SU-DHL-6 (cell line): ENCODE data around the gene CECR2.

ENCODE experiments used
- H2AFZ ChIP-seq: fragments of 200-600 bp; sonication (generic); 2 replicates; pipeline ENCODE4 v1.6.1; 2014; ENCODE audit warnings: low read depth, mild to moderate bottlenecking, moderate library complexity, mixed read lengths, antibody characterized with exemption, low read length; ENCODE audit not compliant: severe bottlenecking
- H3F3A ChIP-seq: fragments of 200-600 bp; shearing (Covaris generic); 2 replicates; pipeline ENCODE4 v1.6.0; 2016; ENCODE audit warnings: antibody characterized with exemption, mild to moderate bottlenecking; ENCODE audit not compliant: insufficient read depth
- H3K27ac ChIP-seq: fragments of 200-600 bp; sonication (generic); 2 replicates; pipeline ENCODE4 v1.5.1; 2016; ENCODE audit warnings: low read depth, mild to moderate bottlenecking, low read length, moderate library complexity, mixed read lengths
- H3K27me3 ChIP-seq: fragments of 200-600 bp; sonication (generic), shearing (Covaris generic); 2 replicates; pipeline ENCODE4 v1.6.0; 2014; ENCODE audit warnings: mild to moderate bottlenecking, low read length
- H3K36me3 ChIP-seq: fragments of 200-600 bp; sonication (generic); 2 replicates; pipeline ENCODE4 v1.6.1; 2014; ENCODE audit warnings: mild to moderate bottlenecking, low read length, mixed read lengths
- H3K4me2 ChIP-seq: fragments of 300-600, 200-600 bp; shearing (Covaris generic), sonication (generic); 2 replicates; pipeline ENCODE4 v1.6.0; 2014; ENCODE audit warnings: low read length, low read depth, mild to moderate bottlenecking; ENCODE audit not compliant: poor library complexity, severe bottlenecking
- H3K4me3 ChIP-seq: fragments of 200-600 bp; sonication (generic); 2 replicates; pipeline ENCODE4 v1.5.1; 2014; ENCODE audit warnings: antibody characterized with exemption, low read length, mild to moderate bottlenecking, mixed read lengths; ENCODE audit not compliant: insufficient read depth, poor library complexity, severe bottlenecking
- H3K79me2 ChIP-seq: fragments of 200-600 bp; sonication (generic); 2 replicates; pipeline ENCODE4 v1.6.1; 2014; ENCODE audit warnings: mild to moderate bottlenecking, low read length, moderate library complexity; ENCODE audit not compliant: insufficient read depth
- H3K9ac ChIP-seq: fragments of 200-600 bp; sonication (generic); 2 replicates; pipeline ENCODE4 v1.7.0; 2014; ENCODE audit warnings: mild to moderate bottlenecking, low read length
- H3K9me2 ChIP-seq: fragments of 200-600 bp; sonication (generic); replicated peaks from 2 replicates; pipeline ENCODE4 v1.6.1; 2014; ENCODE audit warnings: low read length; ENCODE audit not compliant: insufficient read depth
- H3K9me3 ChIP-seq: fragments of 200-600 bp; sonication (generic); 2 replicates; pipeline ENCODE4 v1.6.1; 2014; ENCODE audit warnings: low read length, mixed read lengths; ENCODE audit not compliant: insufficient read depth
- H4K20me1 ChIP-seq: fragments of 200-600 bp; sonication (generic); 2 replicates; pipeline ENCODE4 v1.6.1; 2014; ENCODE audit warnings: low read depth, mild to moderate bottlenecking, antibody characterized with exemption, low read length, moderate library complexity, mixed read lengths
- EZH2phosphoT487 ChIP-seq: fragments of 200-600 bp; sonication (generic), shearing (Covaris generic); conservative IDR thresholded peaks from 2 replicates; pipeline ENCODE4 v1.6.1; 2018; ENCODE audit warnings: mild to moderate bottlenecking, antibody characterized with exemption, low read length, moderate library complexity, mixed read lengths
- TF ChIP-seq, protein P1 (sequence below): fragments of 200-600 bp; sonication (generic); IDR thresholded peaks from one replicate; pipeline ENCODE4 v1.5.1; 2017; ENCODE audit warnings: antibody characterized with exemption, mild to moderate bottlenecking, low read length, moderate library complexity; ENCODE audit not compliant: insufficient read depth, poor library complexity, severe bottlenecking

The CECR2 gene

DNA sequence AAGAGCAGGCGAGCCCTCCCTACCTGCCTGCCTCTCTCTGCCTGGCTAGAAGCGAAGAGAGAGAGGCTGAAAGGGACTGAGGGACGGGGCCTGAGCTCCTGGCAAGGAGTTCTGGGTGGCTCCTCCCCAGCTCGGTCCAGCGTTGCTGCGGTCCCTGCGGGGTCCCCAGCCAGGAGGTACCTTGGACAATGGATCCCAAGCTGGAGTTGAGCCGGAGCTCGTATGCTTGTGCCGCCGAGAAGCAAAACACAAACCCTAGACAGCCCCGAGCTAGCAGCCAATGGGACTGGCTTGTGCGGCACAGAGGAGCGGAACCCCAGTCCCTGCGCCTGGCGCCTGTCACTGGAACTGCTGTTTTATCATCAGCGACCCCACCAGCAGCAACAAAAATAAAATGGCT lies 212.4 kb downstream of the CECR2 start:
- no peaks in the 10 kb centered on the region for H3K27me3 ChIP-seq
- H3K79me2 ChIP-seq, result no peaks in the 10 kb centered on the region
- H3K27ac ChIP-seq, result no peak overlapping the region
- no peak overlapping the region for H3K4me2 ChIP-seq
- TF ChIP-seq, protein P1, sequence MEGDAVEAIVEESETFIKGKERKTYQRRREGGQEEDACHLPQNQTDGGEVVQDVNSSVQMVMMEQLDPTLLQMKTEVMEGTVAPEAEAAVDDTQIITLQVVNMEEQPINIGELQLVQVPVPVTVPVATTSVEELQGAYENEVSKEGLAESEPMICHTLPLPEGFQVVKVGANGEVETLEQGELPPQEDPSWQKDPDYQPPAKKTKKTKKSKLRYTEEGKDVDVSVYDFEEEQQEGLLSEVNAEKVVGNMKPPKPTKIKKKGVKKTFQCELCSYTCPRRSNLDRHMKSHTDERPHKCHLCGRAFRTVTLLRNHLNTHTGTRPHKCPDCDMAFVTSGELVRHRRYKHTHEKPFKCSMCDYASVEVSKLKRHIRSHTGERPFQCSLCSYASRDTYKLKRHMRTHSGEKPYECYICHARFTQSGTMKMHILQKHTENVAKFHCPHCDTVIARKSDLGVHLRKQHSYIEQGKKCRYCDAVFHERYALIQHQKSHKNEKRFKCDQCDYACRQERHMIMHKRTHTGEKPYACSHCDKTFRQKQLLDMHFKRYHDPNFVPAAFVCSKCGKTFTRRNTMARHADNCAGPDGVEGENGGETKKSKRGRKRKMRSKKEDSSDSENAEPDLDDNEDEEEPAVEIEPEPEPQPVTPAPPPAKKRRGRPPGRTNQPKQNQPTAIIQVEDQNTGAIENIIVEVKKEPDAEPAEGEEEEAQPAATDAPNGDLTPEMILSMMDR, result no peak
- TF ChIP-seq EZH2phosphoT487, result no peak
- H3K36me3 ChIP-seq, result no peaks in the 10 kb centered on the region
- H3F3A ChIP-seq, result no peaks in the 10 kb centered on the region
- no peak overlapping the region for H3K4me3 ChIP-seq
- no peaks in the 10 kb centered on the region for H4K20me1 ChIP-seq
- no peaks in the 10 kb centered on the region for H3K9me2 ChIP-seq
- H2AFZ ChIP-seq, result no peak overlapping the region
- no peak overlapping the region for H3K9ac ChIP-seq
- no peaks in the 10 kb centered on the region for H3K9me3 ChIP-seq

DNA sequence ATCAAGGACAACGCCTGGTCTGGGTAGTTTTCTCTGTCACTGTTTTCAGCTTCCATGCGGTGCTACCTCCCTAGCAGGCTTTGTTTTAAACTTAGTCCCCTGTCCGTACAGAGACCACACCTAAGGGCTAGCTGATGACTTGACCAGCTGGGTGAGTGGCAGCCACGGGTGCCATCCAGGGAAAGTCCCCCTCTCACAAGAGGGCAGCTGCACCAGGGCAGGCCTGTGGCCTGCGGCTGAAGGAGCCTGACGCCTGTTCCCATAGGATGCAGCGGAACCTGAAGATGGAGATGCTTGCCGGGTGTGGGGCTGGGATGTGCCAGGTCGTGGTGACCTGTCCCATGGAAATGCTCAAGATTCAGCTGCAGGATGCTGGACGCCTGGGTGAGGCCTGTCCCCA lies 213.9 kb downstream of the CECR2 start:
- H3K9me2 ChIP-seq, result no peaks in the 10 kb centered on the region
- H3K27me3 ChIP-seq, result no peaks in the 10 kb centered on the region
- no peak overlapping the region for H3K9ac ChIP-seq
- no peak for TF ChIP-seq EZH2phosphoT487
- TF ChIP-seq, protein P1, result no peak
- no peak overlapping the region for H2AFZ ChIP-seq
- H3F3A ChIP-seq, result no peaks in the 10 kb centered on the region
- H3K36me3 ChIP-seq, result no peaks in the 10 kb centered on the region
- H3K79me2 ChIP-seq, result no peaks in the 10 kb centered on the region
- H4K20me1 ChIP-seq, result no peaks in the 10 kb centered on the region
- no peak overlapping the region for H3K4me2 ChIP-seq
- H3K9me3 ChIP-seq, result no peaks in the 10 kb centered on the region
- no peak overlapping the region for H3K27ac ChIP-seq
- H3K4me3 ChIP-seq, result no peak overlapping the region

DNA sequence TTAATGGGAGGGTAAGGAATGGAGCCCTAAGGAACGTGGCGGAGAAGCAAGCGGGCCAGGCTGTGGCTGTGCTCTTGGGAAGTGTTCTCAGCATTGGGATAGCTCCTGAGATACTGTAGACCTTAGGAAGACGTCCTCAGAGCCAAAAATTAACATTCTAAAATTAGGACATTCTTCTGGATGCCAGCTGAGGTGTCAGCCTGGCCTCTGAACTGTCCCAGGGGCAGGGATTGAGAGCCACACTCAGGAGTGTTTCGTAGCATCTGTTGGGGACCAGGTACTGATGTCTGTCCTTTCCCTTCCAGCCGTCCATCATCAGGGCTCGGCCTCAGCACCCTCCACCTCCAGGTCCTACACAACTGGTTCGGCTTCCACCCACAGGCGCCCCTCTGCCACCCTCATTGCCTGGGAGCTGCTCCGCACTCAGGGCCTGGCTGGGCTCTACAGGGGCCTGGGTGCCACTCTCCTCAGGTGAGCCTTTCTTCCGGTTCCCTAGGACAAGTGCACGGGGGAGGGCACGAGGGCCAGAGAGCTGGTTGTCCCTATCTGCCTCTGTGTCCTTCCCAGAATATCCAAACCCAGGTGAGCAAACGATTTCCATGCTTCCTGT lies 217.7 kb downstream of the CECR2 start:
- TF ChIP-seq EZH2phosphoT487, result no peak
- TF ChIP-seq, protein P1, result no peak

More for the DNA sequence above, 217.7 kb downstream of the CECR2 start:
- Histone ChIP-seq H3K79me2 (no peaks in the 10 kb centered on the region), H3F3A (no peaks in the 10 kb centered on the region), H3K36me3 (no peaks in the 10 kb centered on the region), H4K20me1 (no peaks in the 10 kb centered on the region), H2AFZ (no peak overlapping the region), H3K9me2 (no peaks in the 10 kb centered on the region), H3K9me3 (no peaks in the 10 kb centered on the region), H3K27me3 (no peaks in the 10 kb centered on the region), H3K9ac (no peak overlapping the region), H3K27ac (no peak overlapping the region), H3K4me2 (no peak overlapping the region), H3K4me3 (no peak overlapping the region)
